ENCODE data around the gene LAD1. TPM values are rescaled to one million over a fixed set of nuclear protein-coding genes. Genes with fewer than 3 reads are reported as not detected.

The LAD1 gene
- total RNA-seq, 5 donors from 2014 or later (not counting 1 experiment from before 2014, with no cell fraction given) = 0.53 to 1.7 (median 1.1) TPM; not detected in 2

- ATAC-seq (replicated peaks in 1 of 4) = no peak
- Mint-ChIP-seq H3K27me3 (peaks cover 0 to 14% of the 10 kb centered on the region in 2 donors), H3K9me3 (no peaks in the 10 kb centered on the region), H3K4me1 (no peaks in the 10 kb centered on the region), H3K36me3 (no peaks in the 10 kb centered on the region), H3K4me3 (no peak overlapping the region), H3K27ac (no peak overlapping the region)
- no peak for DNase-seq
- CTCF ChIA-PET = interaction anchor here in 1 of 2 donors (0.6 kb wide), 1 partner anchor 9 kb away, joined by 3 read pairs; no protein-coding TSS in a partner anchor
- Histone ChIP-seq H3K36me3 (ENCODE audit: control insufficient read depth in 2 of 2, extremely low read depth in 1 of 2, insufficient read depth in 1 of 2, low read length in 1 of 2) (no peaks in the 10 kb centered on the region), H3K27ac (ENCODE audit: low read length) (no peak overlapping the region), H3K27me3 (replicated peaks in 1 of 2; ENCODE audit: control insufficient read depth in 2 of 2, extremely low read depth in 1 of 2, insufficient read depth in 2 of 2, low read length in 1 of 2) (peaks cover 0 to 39% of the 10 kb centered on the region in 2 experiments), H3K4me1 (ENCODE audit: control insufficient read depth in 1 of 2, extremely low read depth in 1 of 2, insufficient read depth in 2 of 2, low read length in 2 of 2) (no peaks in the 10 kb centered on the region), H3K9me3 (no peaks in the 10 kb centered on the region), H3K4me3 (ENCODE audit: control insufficient read depth in 1 of 2, extremely low read depth in 1 of 2, low read length in 1 of 2) (no peak overlapping the region)
- POLR2A ChIA-PET = no interaction called here
- 75% methylated on average over 3 of the region's 15 CpGs for WGBS (ENCODE audit: insufficient coverage)
Measured at GRCh38 chr1:201426479-201427310, 27.6 kb upstream of the LAD1 start.

- WGBS (ENCODE audit: insufficient coverage) = 79% methylated on average over 2 of the region's 2 CpGs
- POLR2A ChIA-PET = no interaction called here
- no peaks in the 10 kb centered on the region for H3K36me3 Mint-ChIP-seq
- ATAC-seq (replicated peaks in 1 of 4) (no peak), DNase-seq (no peak)
- Histone ChIP-seq H3K4me3 (ENCODE audit: control insufficient read depth in 1 of 2, extremely low read depth in 1 of 2, low read length in 1 of 2) (no peak overlapping the region), H3K27me3 (replicated peaks in 1 of 2; ENCODE audit: control insufficient read depth in 2 of 2, extremely low read depth in 1 of 2, insufficient read depth in 2 of 2, low read length in 1 of 2) (peaks cover 0 to 27% of the 10 kb centered on the region in 2 experiments), H3K36me3 (ENCODE audit: control insufficient read depth in 2 of 2, extremely low read depth in 1 of 2, insufficient read depth in 1 of 2, low read length in 1 of 2) (no peaks in the 10 kb centered on the region), H3K4me1 (ENCODE audit: control insufficient read depth in 1 of 2, extremely low read depth in 1 of 2, insufficient read depth in 2 of 2, low read length in 2 of 2) (no peaks in the 10 kb centered on the region), H3K27ac (ENCODE audit: low read length) (no peak overlapping the region), H3K9me3 (no peaks in the 10 kb centered on the region)
- no peak overlapping the region for H3K27ac Mint-ChIP-seq
- H3K27me3 Mint-ChIP-seq = peaks cover 3 to 4% of the 10 kb centered on the region in 2 donors
- no peaks in the 10 kb centered on the region for H3K4me1 Mint-ChIP-seq
- no peaks in the 10 kb centered on the region for H3K9me3 Mint-ChIP-seq
- CTCF ChIA-PET = no interaction called here
- H3K4me3 Mint-ChIP-seq = no peak overlapping the region
Measured at GRCh38 chr1:201424146-201424545, 25.0 kb upstream of the LAD1 start.

DNA sequence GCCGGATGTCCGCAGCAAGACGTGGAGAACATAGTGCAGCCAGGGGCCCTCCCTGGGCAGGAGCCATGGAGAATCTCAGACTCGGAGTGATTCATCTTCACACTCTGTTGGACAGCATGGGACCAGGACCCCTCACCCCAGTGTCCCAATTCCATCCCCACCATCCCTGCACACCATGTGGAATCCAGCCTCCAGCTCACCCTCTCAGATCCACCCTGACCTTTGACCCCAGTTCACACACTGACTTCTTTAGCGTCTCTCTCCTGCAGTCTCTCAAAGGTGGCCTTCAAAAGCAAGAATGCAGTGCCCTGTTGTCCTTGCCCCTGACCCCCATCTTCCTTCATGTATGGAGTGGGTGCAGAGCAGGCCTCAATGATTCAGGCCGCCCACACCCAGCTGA, 24.5 kb upstream of the LAD1 start:
- no peaks in the 10 kb centered on the region for H3K9me3 Mint-ChIP-seq
- Histone ChIP-seq H3K4me3 (ENCODE audit: control insufficient read depth in 1 of 2, extremely low read depth in 1 of 2, low read length in 1 of 2) (no peak overlapping the region), H3K36me3 (ENCODE audit: control insufficient read depth in 2 of 2, extremely low read depth in 1 of 2, insufficient read depth in 1 of 2, low read length in 1 of 2) (no peaks in the 10 kb centered on the region), H3K27ac (ENCODE audit: low read length) (no peak overlapping the region), H3K9me3 (no peaks in the 10 kb centered on the region), H3K27me3 (replicated peaks in 1 of 2; ENCODE audit: control insufficient read depth in 2 of 2, extremely low read depth in 1 of 2, insufficient read depth in 2 of 2, low read length in 1 of 2) (peaks cover 0 to 26% of the 10 kb centered on the region in 2 experiments), H3K4me1 (ENCODE audit: control insufficient read depth in 1 of 2, extremely low read depth in 1 of 2, insufficient read depth in 2 of 2, low read length in 2 of 2) (no peaks in the 10 kb centered on the region)
- ATAC-seq (replicated peaks in 1 of 4) = no peak
- no peaks in the 10 kb centered on the region for H3K36me3 Mint-ChIP-seq
- H3K27me3 Mint-ChIP-seq = peaks cover 0 to 7% of the 10 kb centered on the region in 2 donors
- no peak overlapping the region for H3K27ac Mint-ChIP-seq
- H3K4me3 Mint-ChIP-seq = no peak overlapping the region
- DNase-seq = no peak
- ChIA-PET CTCF (no interaction called here), POLR2A (no interaction called here)
- 94% methylated on average over 4 of the region's 6 CpGs for WGBS (ENCODE audit: insufficient coverage)
- H3K4me1 Mint-ChIP-seq = no peaks in the 10 kb centered on the region

- WGBS (ENCODE audit: insufficient coverage) = 80% methylated on average over 2 of the region's 6 CpGs
- no peaks in the 10 kb centered on the region for H3K36me3 ChIP-seq (ENCODE audit: control insufficient read depth in 2 of 2, extremely low read depth in 1 of 2, insufficient read depth in 1 of 2, low read length in 1 of 2)
- POLR2A ChIA-PET = no interaction called here
Measured at GRCh38 chr1:201422436-201423030, 23.4 kb upstream of the LAD1 start.

GRCh38 chr1:201422026-201422425, 22.9 kb upstream of the LAD1 start:
- Mint-ChIP-seq H3K27me3 (peaks cover 7% of the 10 kb centered on the region in 2 donors), H3K36me3 (no peaks in the 10 kb centered on the region), H3K4me3 (no peak overlapping the region), H3K9me3 (no peaks in the 10 kb centered on the region), H3K4me1 (no peaks in the 10 kb centered on the region), H3K27ac (no peak overlapping the region)
- Histone ChIP-seq H3K4me1 (ENCODE audit: control insufficient read depth in 1 of 2, extremely low read depth in 1 of 2, insufficient read depth in 2 of 2, low read length in 2 of 2) (no peaks in the 10 kb centered on the region), H3K27me3 (replicated peaks in 1 of 2; ENCODE audit: control insufficient read depth in 2 of 2, extremely low read depth in 1 of 2, insufficient read depth in 2 of 2, low read length in 1 of 2) (peaks cover 0 to 23% of the 10 kb centered on the region in 2 experiments), H3K4me3 (ENCODE audit: control insufficient read depth in 1 of 2, extremely low read depth in 1 of 2, low read length in 1 of 2) (no peak overlapping the region), H3K36me3 (ENCODE audit: control insufficient read depth in 2 of 2, extremely low read depth in 1 of 2, insufficient read depth in 1 of 2, low read length in 1 of 2) (no peaks in the 10 kb centered on the region), H3K9me3 (no peaks in the 10 kb centered on the region), H3K27ac (ENCODE audit: low read length) (no peak overlapping the region)
- WGBS (ENCODE audit: insufficient coverage) = 57% methylated on average over 3 of the region's 3 CpGs
- ChIA-PET POLR2A (no interaction called here), CTCF (no interaction called here)
- DNase-seq (no peak), ATAC-seq (replicated peaks in 1 of 4) (no peak)

More at GRCh38 chr1:201422436-201423030, 23.4 kb upstream of the LAD1 start:
- H3K27me3 Mint-ChIP-seq = peaks cover 4 to 7% of the 10 kb centered on the region in 2 donors
- H3K27ac ChIP-seq (ENCODE audit: low read length) = no peak overlapping the region
- no peaks in the 10 kb centered on the region for H3K36me3 Mint-ChIP-seq
- H3K4me3 ChIP-seq (ENCODE audit: control insufficient read depth in 1 of 2, extremely low read depth in 1 of 2, low read length in 1 of 2) = no peak overlapping the region
- DNase-seq (no peak), ATAC-seq (replicated peaks in 1 of 4) (no peak)
- CTCF ChIA-PET = no interaction called here
- no peaks in the 10 kb centered on the region for H3K4me1 ChIP-seq (ENCODE audit: control insufficient read depth in 1 of 2, extremely low read depth in 1 of 2, insufficient read depth in 2 of 2, low read length in 2 of 2)
- H3K9me3 Mint-ChIP-seq = no peaks in the 10 kb centered on the region
- H3K27me3 ChIP-seq (replicated peaks in 1 of 2; ENCODE audit: control insufficient read depth in 2 of 2, extremely low read depth in 1 of 2, insufficient read depth in 2 of 2, low read length in 1 of 2) = peaks cover 0 to 24% of the 10 kb centered on the region in 2 experiments
- H3K4me3 Mint-ChIP-seq = no peak overlapping the region
- H3K9me3 ChIP-seq = no peaks in the 10 kb centered on the region
- no peaks in the 10 kb centered on the region for H3K4me1 Mint-ChIP-seq
- no peak overlapping the region for H3K27ac Mint-ChIP-seq

GRCh38 chr1:201421041-201421440, 21.9 kb upstream of the LAD1 start:
- CTCF ChIA-PET = no interaction called here
- no peak for ATAC-seq (replicated peaks in 1 of 4)

More at GRCh38 chr1:201421041-201421440, 21.9 kb upstream of the LAD1 start:
- Mint-ChIP-seq H3K27ac (no peak overlapping the region), H3K4me1 (no peaks in the 10 kb centered on the region), H3K27me3 (peaks cover 7 to 12% of the 10 kb centered on the region in 2 donors), H3K36me3 (no peaks in the 10 kb centered on the region), H3K9me3 (no peaks in the 10 kb centered on the region), H3K4me3 (no peak overlapping the region)
- H3K36me3 ChIP-seq (ENCODE audit: control insufficient read depth in 2 of 2, extremely low read depth in 1 of 2, insufficient read depth in 1 of 2, low read length in 1 of 2) = no peaks in the 10 kb centered on the region
- DNase-seq = no peak
- 85% methylated on average over 7 of the region's 8 CpGs for WGBS (ENCODE audit: insufficient coverage)
- H3K4me1 ChIP-seq (ENCODE audit: control insufficient read depth in 1 of 2, extremely low read depth in 1 of 2, insufficient read depth in 2 of 2, low read length in 2 of 2) = no peaks in the 10 kb centered on the region
- H3K27ac ChIP-seq (ENCODE audit: low read length) = no peak overlapping the region
- POLR2A ChIA-PET = no interaction called here
- H3K27me3 ChIP-seq (replicated peaks in 1 of 2; ENCODE audit: control insufficient read depth in 2 of 2, extremely low read depth in 1 of 2, insufficient read depth in 2 of 2, low read length in 1 of 2) = peaks cover 0 to 19% of the 10 kb centered on the region in 2 experiments
- no peaks in the 10 kb centered on the region for H3K9me3 ChIP-seq
- H3K4me3 ChIP-seq (ENCODE audit: control insufficient read depth in 1 of 2, extremely low read depth in 1 of 2, low read length in 1 of 2) = no peak overlapping the region

All from T-cell (primary cell).